Measurements from ENCODE around the gene CNTN1.

Gene CNTN1

GRCh38 chr12:40988824-40989223, 296.6 kb downstream of the CNTN1 start:
- Histone ChIP-seq H3K36me3 (no peaks in the 10 kb centered on the region), H3K27ac (no peak overlapping the region), H3K27me3 (ENCODE audit: insufficient read depth, low read depth, severe bottlenecking) (no peaks in the 10 kb centered on the region), H3K4me3 (ENCODE audit: low read depth, low read length) (no peak overlapping the region), H3K9me3 (ENCODE audit: severe bottlenecking) (no peaks in the 10 kb centered on the region)
- TF ChIP-seq CTCF (IDR thresholded peaks at IDR 0.05; ENCODE audit: low read depth, low read length) = no peak
- DNase-seq = no peak

- TF ChIP-seq CTCF (IDR thresholded peaks at IDR 0.05; ENCODE audit: low read depth, low read length) = no peak
Measured at GRCh38 chr12:40989785-40990184, 297.5 kb downstream of the CNTN1 start.

GRCh38 chr12:40992158-40992557, 299.9 kb downstream of the CNTN1 start:
- TF ChIP-seq CTCF (IDR thresholded peaks at IDR 0.05; ENCODE audit: low read depth, low read length) = no peak
- no peak overlapping the region for H3K4me3 ChIP-seq (ENCODE audit: low read depth, low read length)
- no peaks in the 10 kb centered on the region for H3K9me3 ChIP-seq (ENCODE audit: severe bottlenecking)
- no peaks in the 10 kb centered on the region for H3K36me3 ChIP-seq
- H3K27me3 ChIP-seq (ENCODE audit: insufficient read depth, low read depth, severe bottlenecking) = no peaks in the 10 kb centered on the region
- H3K27ac ChIP-seq = no peak overlapping the region
- DNase-seq = no peak

More at GRCh38 chr12:40989785-40990184, 297.5 kb downstream of the CNTN1 start:
- no peak overlapping the region for H3K27ac ChIP-seq
- no peaks in the 10 kb centered on the region for H3K9me3 ChIP-seq (ENCODE audit: severe bottlenecking)
- H3K4me3 ChIP-seq (ENCODE audit: low read depth, low read length) = no peak overlapping the region
- no peaks in the 10 kb centered on the region for H3K27me3 ChIP-seq (ENCODE audit: insufficient read depth, low read depth, severe bottlenecking)
- no peaks in the 10 kb centered on the region for H3K36me3 ChIP-seq
- no peak for DNase-seq

GRCh38 chr12:40992674-40993073, 300.4 kb downstream of the CNTN1 start:
- Histone ChIP-seq H3K9me3 (ENCODE audit: severe bottlenecking) (no peaks in the 10 kb centered on the region), H3K4me3 (ENCODE audit: low read depth, low read length) (no peak overlapping the region), H3K27ac (no peak overlapping the region), H3K36me3 (no peaks in the 10 kb centered on the region), H3K27me3 (ENCODE audit: insufficient read depth, low read depth, severe bottlenecking) (no peaks in the 10 kb centered on the region)
- TF ChIP-seq CTCF (IDR thresholded peaks at IDR 0.05; ENCODE audit: low read depth, low read length) = no peak
- DNase-seq = no peak

- no peak for DNase-seq
- Histone ChIP-seq H3K36me3 (no peaks in the 10 kb centered on the region), H3K9me3 (ENCODE audit: severe bottlenecking) (no peaks in the 10 kb centered on the region), H3K4me3 (ENCODE audit: low read depth, low read length) (no peak overlapping the region), H3K27ac (no peak overlapping the region), H3K27me3 (ENCODE audit: insufficient read depth, low read depth, severe bottlenecking) (no peaks in the 10 kb centered on the region)
- no peak for TF ChIP-seq CTCF (IDR thresholded peaks at IDR 0.05; ENCODE audit: low read depth, low read length)
Measured at GRCh38 chr12:40993158-40993557, 300.9 kb downstream of the CNTN1 start.

- TF ChIP-seq CTCF (IDR thresholded peaks at IDR 0.05; ENCODE audit: low read depth, low read length) = no peak
- H3K9me3 ChIP-seq (ENCODE audit: severe bottlenecking) = no peaks in the 10 kb centered on the region
- no peak overlapping the region for H3K4me3 ChIP-seq (ENCODE audit: low read depth, low read length)
- no peaks in the 10 kb centered on the region for H3K27me3 ChIP-seq (ENCODE audit: insufficient read depth, low read depth, severe bottlenecking)
- DNase-seq = no peak
- H3K27ac ChIP-seq = no peak overlapping the region
- H3K36me3 ChIP-seq = no peaks in the 10 kb centered on the region
Measured at GRCh38 chr12:40996091-40996490, 303.9 kb downstream of the CNTN1 start.
